ENCODE data around the gene SEPTIN3.
A peak's percentile ranks its signal among the peaks of the same experiment; 100 is the strongest.

GRCh38 chr22:41940832-41941765, 28.1 kb upstream of the SEPTIN3 start:
- TF ChIP-seq ZFX (IDR thresholded peaks at IDR 0.05) = no peak
- peak; percentile 92 for TF ChIP-seq CTCF (conservative IDR thresholded peaks at IDR 0.05)

Data from C4-2B (cell line).